Lung (tissue), 12 donors: ENCODE data around the gene PI16. TPM values are rescaled to one million over a fixed set of nuclear protein-coding genes. Genes with fewer than 3 reads are reported as not detected.
"Not testable (repeated sequence)": the region's sequence is repeated elsewhere in the genome, so short reads cannot be mapped to it uniquely, and the experiment has no call there.

ENCODE experiments used
- ATAC-seq: fragments of 200-7000 bp; cut with Tn5 transposase; one replicate; pipeline ENCODE4 v1.9.1; 2020; ENCODE audit warnings: moderate number of reproducible peaks; ENCODE audit not compliant: insufficient read depth, low FRiP score
- DNase-seq, 3 donors: peaks; one replicate each; pipeline ENCODE4 v3.0.0-alpha.2; 2013 to 2017
- H3K27ac ChIP-seq, 2 donors: one replicate each; pipeline ENCODE4 v1.5.1; 2013; ENCODE audit warnings: mild to moderate bottlenecking in 2 of 2, moderate library complexity in 2 of 2, control low read depth in 1 of 2, inconsistent platforms in 1 of 2, low read depth in 1 of 2, low read length in 1 of 2
- H3K27me3 ChIP-seq, 3 donors: one replicate each; pipeline ENCODE4 v1.5.1; 2013; ENCODE audit warnings: low read length in 2 of 3; ENCODE audit not compliant: control insufficient read depth in 3 of 3, insufficient read depth in 3 of 3
- H3K36me3 ChIP-seq, 4 donors: one replicate each; pipeline ENCODE4 v1.5.1; 2013; ENCODE audit warnings: low read length in 4 of 4, mild to moderate bottlenecking in 1 of 4, moderate library complexity in 1 of 4; ENCODE audit not compliant: control insufficient read depth in 4 of 4, insufficient read depth in 4 of 4
- H3K4me1 ChIP-seq, 5 donors: one replicate each; pipeline ENCODE4 v1.5.1; 2013; ENCODE audit warnings: low read length in 5 of 5, mild to moderate bottlenecking in 2 of 5, moderate library complexity in 1 of 5; ENCODE audit not compliant: control insufficient read depth in 5 of 5, insufficient read depth in 5 of 5
- H3K4me3 ChIP-seq: one replicate; pipeline ENCODE4 v1.5.1; 2013; ENCODE audit warnings: mild to moderate bottlenecking, control low read depth, moderate library complexity
- H3K9ac ChIP-seq, 2 donors: one replicate each; pipeline ENCODE4 v1.5.1; 2013; ENCODE audit warnings: low read length in 2 of 2, control low read depth in 1 of 2; ENCODE audit not compliant: insufficient read depth in 1 of 2
- H3K9me3 ChIP-seq, 4 donors: one replicate each; pipeline ENCODE4 v1.5.1; 2013; ENCODE audit warnings: low read length in 3 of 4, mild to moderate bottlenecking in 1 of 4, moderate library complexity in 1 of 4; ENCODE audit not compliant: control insufficient read depth in 4 of 4, insufficient read depth in 3 of 4
- CTCF ChIP-seq: IDR thresholded peaks from 2 replicates; pipeline ENCODE4 v1.5.1; 2012; ENCODE audit warnings: mild to moderate bottlenecking; ENCODE audit errors: control extremely low read depth, extremely low read depth
- WGBS, 2 donors: extraction: QIAGEN DNeasy Blood & Tissue Kit; methylation state at CpG; one replicate each; pipeline ENCODE4 v1.1.7; 2013; 5-methylcytosine and 5-hydroxymethylcytosine counted together
- polyA plus RNA-seq, 2 donors: library from polyadenylated mRNA; stranded (reverse); fragments of 200-250 nt; gene quantifications; one replicate each; pipeline ENCODE4 v1.2.1, GENCODE V29; 2013
- total RNA-seq, 2 donors: library from RNA; depleted of rRNA in 1 of 2; stranded (reverse); fragments of >200 nt in 1 of 2; gene quantifications; one replicate each; pipeline ENCODE4 v1.2.1, GENCODE V29; 2014 to 2021
- donor health status: control.
- donor health status: control.
- donor health status: Bipolar disorder and iron deficiency.
- donor health status: healthy.
- donor health status: DM: yes; HTN: yes; CAD: no.

PI16 gene
- total and polyA plus RNA-seq, 4 donors, result 0.60 to 4.3 (median 2.8) TPM

- Histone ChIP-seq H3K27me3 (no peaks in the 10 kb centered on the region), H3K4me3 (no peak overlapping the region), H3K9me3 (no peaks in the 10 kb centered on the region), H3K27ac (no peak overlapping the region), H3K9ac (no peak overlapping the region), H3K4me1 (no peaks in the 10 kb centered on the region), H3K36me3 (no peaks in the 10 kb centered on the region)
- ATAC-seq, result no peak
- no peak for TF ChIP-seq CTCF
- no peak for DNase-seq
- WGBS, 2 donors, result 70 to 76% methylated on average over 12 of the region's 12 CpGs
These were observed 6.8 kb upstream of the PI16 start for GRCh38 chr6:36947570-36948351.

- WGBS, 2 donors, result 87 to 94% methylated on average over 9 of the region's 9 CpGs
- DNase-seq, H3K9me3 ChIP-seq, H3K36me3 ChIP-seq, H3K4me1 ChIP-seq, H3K27ac ChIP-seq, H3K27me3 ChIP-seq, H3K4me3 ChIP-seq, ATAC-seq, H3K9ac ChIP-seq: not testable (repeated sequence)
These were observed 5.5 kb upstream of the PI16 start for GRCh38 chr6:36949076-36949475.

GRCh38 chr6:36949636-36950035 lies 4.9 kb upstream of the PI16 start:
- Histone ChIP-seq H3K4me3 (no peak overlapping the region), H3K27me3 (no peaks in the 10 kb centered on the region), H3K9ac (no peak overlapping the region), H3K9me3 (no peaks in the 10 kb centered on the region), H3K36me3 (no peaks in the 10 kb centered on the region), H3K27ac (no peak overlapping the region), H3K4me1 (no peaks in the 10 kb centered on the region)
- 82 to 93% methylated on average over 3 of the region's 3 CpGs for WGBS, 2 donors
- ATAC-seq (no peak), DNase-seq (no peak)
- TF ChIP-seq CTCF, result no peak

- H3K9me3 ChIP-seq, result no peaks in the 10 kb centered on the region
- DNase-seq, result no peak
- peaks cover 0 to 3% (median 0%) of the 10 kb centered on the region in 5 donors for H3K4me1 ChIP-seq
- no peak for TF ChIP-seq CTCF
- no peak for ATAC-seq
- WGBS, 2 donors, result 82 to 92% methylated on average over 1 of the region's 1 CpG
- no peak overlapping the region for H3K4me3 ChIP-seq
- H3K9ac ChIP-seq, result no peak overlapping the region
- H3K36me3 ChIP-seq, result no peaks in the 10 kb centered on the region
- H3K27ac ChIP-seq, result no peak overlapping the region
- no peaks in the 10 kb centered on the region for H3K27me3 ChIP-seq
These were observed 642 bp upstream of the PI16 start for GRCh38 chr6:36953931-36954261.
